Loucy (cell line): ENCODE measurements around the gene RNASEH2A.

Source experiments
- H2AFZ ChIP-seq: fragments of 200-600 bp; sonication (generic); 2 replicates; pipeline ENCODE4 v1.6.0; 2016; ENCODE audit warnings: antibody characterized with exemption, mild to moderate bottlenecking, low read length, moderate library complexity
- H3F3A ChIP-seq: fragments of 200-600 bp; 2 replicates; pipeline ENCODE4 v1.6.0; 2016; ENCODE audit warnings: antibody characterized with exemption, low read depth, mild to moderate bottlenecking
- H3K27me3 ChIP-seq: fragments of 200-600 bp; sonication (generic); 2 replicates; pipeline ENCODE4 v1.6.1; 2014; ENCODE audit warnings: low read length, mild to moderate bottlenecking; ENCODE audit not compliant: insufficient read depth, poor library complexity, severe bottlenecking
- H3K36me3 ChIP-seq: fragments of 200-600 bp; sonication (generic); 2 replicates; pipeline ENCODE4 v1.6.1; 2016; ENCODE audit warnings: low read length; ENCODE audit not compliant: insufficient read depth
- H3K4me1 ChIP-seq: fragments of 200-600 bp; sonication (generic); 2 replicates; pipeline ENCODE4 v1.5.1; 2014; ENCODE audit warnings: low read length, mild to moderate bottlenecking; ENCODE audit not compliant: insufficient read depth, poor library complexity, severe bottlenecking
- H3K4me2 ChIP-seq: fragments of 200-600 bp; sonication (generic); 2 replicates; pipeline ENCODE4 v1.6.0; 2014; ENCODE audit warnings: antibody characterized with exemption, low read length, low read depth, mild to moderate bottlenecking; ENCODE audit not compliant: poor library complexity, severe bottlenecking
- H3K4me3 ChIP-seq: fragments of 200-600 bp; sonication (generic); 2 replicates; pipeline ENCODE4 v1.5.1; 2014; ENCODE audit warnings: low read length, mild to moderate bottlenecking, mixed read lengths; ENCODE audit not compliant: poor library complexity, severe bottlenecking
- H3K79me2 ChIP-seq: fragments of 200-600 bp; sonication (generic); 2 replicates; pipeline ENCODE4 v1.6.1; 2014; ENCODE audit warnings: low read length; ENCODE audit not compliant: insufficient read depth
- H3K9ac ChIP-seq: fragments of 200-600 bp; sonication (generic); 2 replicates; pipeline ENCODE4 v1.6.0; 2014; ENCODE audit warnings: mild to moderate bottlenecking, low read depth, low read length, moderate library complexity; ENCODE audit not compliant: poor library complexity, severe bottlenecking
- H3K9me2 ChIP-seq: fragments of 200-600 bp; sonication (generic); replicated peaks from 2 replicates; pipeline ENCODE4 v1.6.1; 2016; ENCODE audit warnings: low read depth, low read length, mixed read lengths
- H3K9me3 ChIP-seq: fragments of 200-600 bp; sonication (generic); 2 replicates; pipeline ENCODE4 v1.6.1; 2014; ENCODE audit warnings: mild to moderate bottlenecking, antibody characterized with exemption, low read length, low read depth; ENCODE audit not compliant: insufficient read depth
- H4K20me1 ChIP-seq: fragments of 200-600 bp; sonication (generic); 2 replicates; pipeline ENCODE4 v1.6.0; 2014; ENCODE audit warnings: antibody characterized with exemption, low read length, mild to moderate bottlenecking; ENCODE audit not compliant: insufficient read depth, poor library complexity, severe bottlenecking
- CTCF ChIP-seq: fragments of 200-600 bp; sonication (generic); conservative IDR thresholded peaks from 2 replicates; pipeline ENCODE4 v1.5.1; 2014; ENCODE audit warnings: mild to moderate bottlenecking, antibody characterized with exemption, low read length
- EZH2phosphoT487 ChIP-seq: fragments of 200-600 bp; IDR thresholded peaks from 2 replicates; pipeline ENCODE4 v1.6.1; 2018; ENCODE audit warnings: antibody characterized with exemption, mild to moderate bottlenecking, moderate library complexity, borderline replicate concordance

Gene RNASEH2A

DNA sequence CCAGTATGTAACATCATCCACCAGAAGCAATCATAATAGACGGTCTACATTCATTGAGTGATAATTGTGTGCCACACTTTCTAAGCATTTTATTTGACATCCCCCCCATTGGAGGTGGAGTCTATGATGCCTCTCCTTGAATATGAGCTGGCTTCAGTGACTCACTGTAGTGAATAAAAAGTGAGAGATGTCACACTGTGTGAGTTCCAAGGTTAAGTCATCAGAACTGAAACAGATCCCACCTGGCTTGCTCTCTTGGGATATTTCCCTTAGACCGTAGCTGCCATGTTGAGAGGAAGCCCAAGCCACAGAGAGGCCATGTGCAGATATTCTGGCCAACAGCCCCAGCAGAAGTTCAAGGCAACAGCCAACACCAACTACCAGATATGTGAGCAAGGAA, 15.4 kb downstream of the RNASEH2A start:
- Histone ChIP-seq H3K4me1 (no peaks in the 10 kb centered on the region), H4K20me1 (no peaks in the 10 kb centered on the region)

GRCh38 chr19:12825254-12826131, 19.1 kb downstream of the RNASEH2A start:
- H3K36me3 ChIP-seq, result no peaks in the 10 kb centered on the region
- no peaks in the 10 kb centered on the region for H4K20me1 ChIP-seq
- no peak overlapping the region for H3K4me2 ChIP-seq
- H3K9me2 ChIP-seq, result no peaks in the 10 kb centered on the region
- H3K27me3 ChIP-seq, result no peaks in the 10 kb centered on the region
- H3K79me2 ChIP-seq, result no peaks in the 10 kb centered on the region
- no peak overlapping the region for H3K9ac ChIP-seq
- H3K4me1 ChIP-seq, result no peaks in the 10 kb centered on the region
- no peaks in the 10 kb centered on the region for H3K9me3 ChIP-seq
- TF ChIP-seq CTCF, result no peak
- no peak for TF ChIP-seq EZH2phosphoT487
- no peaks in the 10 kb centered on the region for H3F3A ChIP-seq
- no peak overlapping the region for H3K4me3 ChIP-seq
- no peak overlapping the region for H2AFZ ChIP-seq

More for the DNA sequence above, 15.4 kb downstream of the RNASEH2A start:
- Histone ChIP-seq H3F3A (no peaks in the 10 kb centered on the region), H3K27me3 (no peaks in the 10 kb centered on the region), H3K9me3 (no peaks in the 10 kb centered on the region), H3K79me2 (no peaks in the 10 kb centered on the region), H3K9ac (no peak overlapping the region), H3K36me3 (no peaks in the 10 kb centered on the region), H3K4me2 (no peak overlapping the region), H3K4me3 (no peak overlapping the region), H2AFZ (no peak overlapping the region), H3K9me2 (no peaks in the 10 kb centered on the region)
- TF ChIP-seq CTCF (no peak), EZH2phosphoT487 (no peak)

DNA sequence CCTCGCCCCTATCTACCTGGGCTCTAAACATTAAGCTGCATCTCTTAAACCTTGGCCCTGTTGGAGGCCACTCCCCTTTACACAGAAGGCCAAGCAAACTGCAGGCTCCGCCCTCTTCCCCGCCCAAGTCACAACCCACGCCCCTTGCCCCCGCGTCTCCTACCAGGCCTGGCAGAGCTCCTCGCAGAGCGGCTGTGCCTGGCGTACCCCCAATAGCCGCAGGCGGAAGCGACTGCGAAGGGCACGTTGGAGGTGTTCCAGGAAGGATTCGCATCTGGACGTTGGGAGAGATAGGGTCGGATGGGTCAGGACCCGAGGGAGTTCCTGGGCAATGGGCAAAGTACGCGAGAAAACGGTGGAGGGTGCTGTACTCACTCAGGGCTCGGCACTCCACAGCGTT, 22.1 kb downstream of the RNASEH2A start:
- TF ChIP-seq CTCF, result no peak
- no peak for TF ChIP-seq EZH2phosphoT487
- Histone ChIP-seq H3K9ac (no peak overlapping the region), H2AFZ (no peak overlapping the region), H4K20me1 (no peaks in the 10 kb centered on the region), H3K9me2 (no peaks in the 10 kb centered on the region), H3F3A (no peaks in the 10 kb centered on the region), H3K27me3 (no peaks in the 10 kb centered on the region), H3K4me1 (peaks cover 6% of the 10 kb centered on the region), H3K4me3 (no peak overlapping the region), H3K4me2 (peak overlapping the region; percentile 42), H3K36me3 (no peaks in the 10 kb centered on the region), H3K79me2 (no peaks in the 10 kb centered on the region), H3K9me3 (no peaks in the 10 kb centered on the region)
